ENCODE data around the gene ZNF57.

Gene ZNF57

GRCh38 chr19:2964874-2965273, 64.1 kb downstream of the ZNF57 start:
- Histone ChIP-seq H3K27me3 (ENCODE audit: low read length) (no peaks in the 10 kb centered on the region), H3F3A (ENCODE audit: insufficient read depth) (no peaks in the 10 kb centered on the region), H3K4me2 (ENCODE audit: low read depth, low read length, poor library complexity, severe bottlenecking) (no peak overlapping the region), H3K4me3 (ENCODE audit: insufficient read depth, low read length, poor library complexity, severe bottlenecking) (no peak overlapping the region), H2AFZ (ENCODE audit: low read depth, low read length, severe bottlenecking) (no peak overlapping the region), H3K79me2 (ENCODE audit: insufficient read depth, low read length) (no peaks in the 10 kb centered on the region), H3K9ac (ENCODE audit: low read length) (no peak overlapping the region), H4K20me1 (ENCODE audit: low read depth, low read length) (no peaks in the 10 kb centered on the region), H3K36me3 (ENCODE audit: low read length) (no peaks in the 10 kb centered on the region), H3K9me2 (replicated peaks; ENCODE audit: insufficient read depth, low read length) (no peaks in the 10 kb centered on the region), H3K27ac (ENCODE audit: low read depth, low read length) (no peak overlapping the region), H3K9me3 (ENCODE audit: insufficient read depth, low read length) (no peaks in the 10 kb centered on the region)
- TF ChIP-seq EZH2phosphoT487 (conservative IDR thresholded peaks at IDR 0.05; ENCODE audit: low read length) (no peak), CTCF (IDR thresholded peaks at IDR 0.05; ENCODE audit: insufficient read depth, low read length, poor library complexity, severe bottlenecking) (no peak)

- Histone ChIP-seq H3K27me3 (ENCODE audit: low read length) (no peaks in the 10 kb centered on the region), H3K36me3 (ENCODE audit: low read length) (no peaks in the 10 kb centered on the region), H3K79me2 (ENCODE audit: insufficient read depth, low read length) (no peaks in the 10 kb centered on the region), H3K4me3 (ENCODE audit: insufficient read depth, low read length, poor library complexity, severe bottlenecking) (no peak overlapping the region), H4K20me1 (ENCODE audit: low read depth, low read length) (no peaks in the 10 kb centered on the region), H3K27ac (ENCODE audit: low read depth, low read length) (no peak overlapping the region), H3K9ac (ENCODE audit: low read length) (no peak overlapping the region), H3F3A (ENCODE audit: insufficient read depth) (no peaks in the 10 kb centered on the region), H3K9me3 (ENCODE audit: insufficient read depth, low read length) (no peaks in the 10 kb centered on the region), H2AFZ (ENCODE audit: low read depth, low read length, severe bottlenecking) (no peak overlapping the region), H3K4me2 (ENCODE audit: low read depth, low read length, poor library complexity, severe bottlenecking) (no peak overlapping the region), H3K9me2 (replicated peaks; ENCODE audit: insufficient read depth, low read length) (no peaks in the 10 kb centered on the region)
- TF ChIP-seq EZH2phosphoT487 (conservative IDR thresholded peaks at IDR 0.05; ENCODE audit: low read length) (no peak), CTCF (IDR thresholded peaks at IDR 0.05; ENCODE audit: insufficient read depth, low read length, poor library complexity, severe bottlenecking) (no peak)
Observed at GRCh38 chr19:2967972-2968371, 67.2 kb downstream of the ZNF57 start.

Measured in SU-DHL-6 (cell line).